Measurements from ENCODE around the gene VGLL4. TPM values are rescaled to one million over a fixed set of nuclear protein-coding genes. Genes with fewer than 3 reads are reported as not detected.

VGLL4 gene
- total RNA-seq, 6 donors from 2014 or later: 46.5 to 93.6 (median 60.1) TPM

DNA sequence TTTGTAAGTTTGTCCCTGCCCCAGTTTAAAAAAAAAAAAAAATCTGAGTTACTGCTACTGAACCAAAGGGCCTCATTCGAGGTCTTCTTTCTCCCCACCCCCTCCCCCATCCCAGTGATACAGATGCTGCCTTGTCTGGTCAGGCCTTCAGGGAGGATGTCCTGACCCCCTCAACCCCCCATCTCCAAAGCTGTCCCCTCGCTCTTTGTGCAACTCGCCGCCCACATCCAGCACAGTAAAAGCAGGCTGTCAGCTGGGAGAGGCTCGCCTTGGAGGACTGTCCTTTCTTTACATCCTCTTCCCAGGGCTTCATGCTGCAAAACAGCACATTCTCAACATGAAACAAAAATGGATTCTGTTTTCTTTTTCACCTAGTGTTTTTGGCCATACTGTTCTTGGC, 133.4 kb downstream of the VGLL4 start:
- Histone ChIP-seq H3K4me1 (peaks cover 42 to 47% (median 45%) of the 10 kb centered on the region in 4 donors), H3K4me3 (no peak overlapping the region), H3K9me3 (no peaks in the 10 kb centered on the region), H3K27me3 (no peaks in the 10 kb centered on the region), H3K27ac (peak overlapping the region in 2 of 4 donors; percentile 48 to 73), H3K36me3 (no peaks in the 10 kb centered on the region)
- WGBS, 2 donors: 87 to 89% methylated on average over 5 of the region's 5 CpGs
- ATAC-seq (ENCODE audit: low FRiP score in 2 of 2) (no peak), DNase-seq (no peak)
- TF ChIP-seq, protein P1, sequence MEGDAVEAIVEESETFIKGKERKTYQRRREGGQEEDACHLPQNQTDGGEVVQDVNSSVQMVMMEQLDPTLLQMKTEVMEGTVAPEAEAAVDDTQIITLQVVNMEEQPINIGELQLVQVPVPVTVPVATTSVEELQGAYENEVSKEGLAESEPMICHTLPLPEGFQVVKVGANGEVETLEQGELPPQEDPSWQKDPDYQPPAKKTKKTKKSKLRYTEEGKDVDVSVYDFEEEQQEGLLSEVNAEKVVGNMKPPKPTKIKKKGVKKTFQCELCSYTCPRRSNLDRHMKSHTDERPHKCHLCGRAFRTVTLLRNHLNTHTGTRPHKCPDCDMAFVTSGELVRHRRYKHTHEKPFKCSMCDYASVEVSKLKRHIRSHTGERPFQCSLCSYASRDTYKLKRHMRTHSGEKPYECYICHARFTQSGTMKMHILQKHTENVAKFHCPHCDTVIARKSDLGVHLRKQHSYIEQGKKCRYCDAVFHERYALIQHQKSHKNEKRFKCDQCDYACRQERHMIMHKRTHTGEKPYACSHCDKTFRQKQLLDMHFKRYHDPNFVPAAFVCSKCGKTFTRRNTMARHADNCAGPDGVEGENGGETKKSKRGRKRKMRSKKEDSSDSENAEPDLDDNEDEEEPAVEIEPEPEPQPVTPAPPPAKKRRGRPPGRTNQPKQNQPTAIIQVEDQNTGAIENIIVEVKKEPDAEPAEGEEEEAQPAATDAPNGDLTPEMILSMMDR (IDR thresholded peaks at IDR 0.05): no peak
- TF ChIP-seq POLR2A (IDR thresholded peaks at IDR 0.05) (no peak), POLR2AphosphoS5 (IDR thresholded peaks at IDR 0.05) (no peak), EP300 (IDR thresholded peaks at IDR 0.05) (no peak)

- TF ChIP-seq, protein P1 (IDR thresholded peaks at IDR 0.05): no peak
- TF ChIP-seq EP300 (IDR thresholded peaks at IDR 0.05) (no peak), POLR2A (IDR thresholded peaks at IDR 0.05) (no peak), POLR2AphosphoS5 (IDR thresholded peaks at IDR 0.05) (no peak)
- Histone ChIP-seq H3K9me3 (no peaks in the 10 kb centered on the region), H3K36me3 (no peaks in the 10 kb centered on the region), H3K4me3 (no peak overlapping the region), H3K4me1 (peaks cover 40 to 47% (median 44%) of the 10 kb centered on the region in 4 donors), H3K27me3 (no peaks in the 10 kb centered on the region), H3K27ac (peak overlapping the region in 3 of 4 donors; percentile 48 to 73 (median 48))
- DNase-seq (no peak), ATAC-seq (ENCODE audit: low FRiP score in 2 of 2) (no peak)
- 58 to 70% methylated on average over 5 of the region's 5 CpGs for WGBS, 2 donors
These were observed 133.7 kb downstream of the VGLL4 start for GRCh38 chr3:11510001-11510340.

- peak overlapping the region in 1 of 4 donors; percentile 7 for H3K4me3 ChIP-seq
- WGBS, 2 donors: 31 to 41% methylated on average over 9 of the region's 9 CpGs
These were observed 134.3 kb downstream of the VGLL4 start for GRCh38 chr3:11509173-11510000.

GRCh38 chr3:11508346-11509172, 135.2 kb downstream of the VGLL4 start:
- H3K4me1 ChIP-seq: peaks cover 26 to 35% (median 34%) of the 10 kb centered on the region in 4 donors
- H3K4me3 ChIP-seq: peak overlapping the region in 1 of 4 donors; percentile 7
- peak overlapping the region; percentile 33 to 73 (median 55) for H3K27ac ChIP-seq
- ATAC-seq (ENCODE audit: low FRiP score in 2 of 2) (peak in 1 of 2 donors; percentile 35), DNase-seq (no peak)
- TF ChIP-seq EP300 (IDR thresholded peaks at IDR 0.05): no peak
- no peak for TF ChIP-seq POLR2AphosphoS5 (IDR thresholded peaks at IDR 0.05)
- TF ChIP-seq, protein P1 (IDR thresholded peaks at IDR 0.05): no peak
- TF ChIP-seq POLR2A (IDR thresholded peaks at IDR 0.05): no peak
- H3K9me3 ChIP-seq: no peaks in the 10 kb centered on the region
- H3K36me3 ChIP-seq: no peaks in the 10 kb centered on the region
- H3K27me3 ChIP-seq: no peaks in the 10 kb centered on the region
- 66 to 70% methylated on average over 5 of the region's 5 CpGs for WGBS, 2 donors

More at GRCh38 chr3:11509173-11510000, 134.3 kb downstream of the VGLL4 start:
- Histone ChIP-seq H3K27ac (peak overlapping the region; percentile 48 to 73 (median 59)), H3K36me3 (no peaks in the 10 kb centered on the region), H3K27me3 (no peaks in the 10 kb centered on the region), H3K4me1 (peaks cover 34 to 42% (median 40%) of the 10 kb centered on the region in 4 donors), H3K9me3 (no peaks in the 10 kb centered on the region)
- DNase-seq (peak; percentile 48 to 63), ATAC-seq (ENCODE audit: low FRiP score in 2 of 2) (peak; percentile 89 to 90)
- peak; percentile 13 to 39 for TF ChIP-seq POLR2AphosphoS5 (IDR thresholded peaks at IDR 0.05)
- TF ChIP-seq, protein P1 (IDR thresholded peaks at IDR 0.05): no peak
